CD4-positive, alpha-beta T cell (primary cell): ENCODE results near the gene REEP5. TPM values are rescaled to one million over a fixed set of nuclear protein-coding genes. Genes with fewer than 3 reads are reported as not detected.

Experiments used
- ATAC-seq: fragments of 200-7000 bp; cut with Tn5 transposase; one replicate; pipeline ENCODE4 v1.10.0; 2022; ENCODE audit warnings: mild to moderate bottlenecking; ENCODE audit not compliant: poor library complexity
- CTCF ChIA-PET: fragments of 350-600 bp; sonication (Branson Sonifier 250); formaldehyde crosslinking; loops from one replicate; lab custom pipeline; 2021; ENCODE audit warnings: antibody characterized with exemption, inconsistent platforms; lab: Charles Lee
- POLR2A ChIA-PET: fragments of 350-600 bp; sonication (Branson Sonifier 250); formaldehyde crosslinking; loops from one replicate; lab custom pipeline; 2021; ENCODE audit warnings: antibody characterized with exemption, inconsistent platforms; lab: Charles Lee
- DNase-seq, 14 experiments: peaks; one replicate each; pipeline ENCODE4 v3.0.0-alpha.2; 2013 to 2020; ENCODE audit warnings: mixed read lengths in 2 of 14
- H3K27ac ChIP-seq, 2 donors: one replicate each; pipeline versions ENCODE4 v1.5.1 to v1.7.0; 2013; ENCODE audit warnings: low read length in 2 of 2, low read depth in 1 of 2, mild to moderate bottlenecking in 1 of 2
- H3K27me3 ChIP-seq, 2 experiments: 1 replicate in 1 of 2; 2 replicates in 1 of 2; pipeline versions ENCODE4 v1.6.1 to v1.7.0; 2013; ENCODE audit warnings: low read length in 2 of 2, control low read depth in 1 of 2, mild to moderate bottlenecking in 1 of 2, moderate library complexity in 1 of 2; ENCODE audit not compliant: insufficient read depth in 2 of 2, control insufficient read depth in 1 of 2
- H3K36me3 ChIP-seq: one replicate; pipeline ENCODE4 v1.6.1; 2013; ENCODE audit warnings: low read length, control low read depth; ENCODE audit not compliant: insufficient read depth
- H3K4me1 ChIP-seq: one replicate; pipeline ENCODE4 v1.6.1; 2013; ENCODE audit warnings: low read length, control low read depth; ENCODE audit not compliant: insufficient read depth
- H3K4me3 ChIP-seq: one replicate; pipeline ENCODE4 v1.5.1; 2013; ENCODE audit warnings: mild to moderate bottlenecking, low read length, moderate library complexity
- H3K9me3 ChIP-seq, 2 experiments: 1 replicate in 1 of 2; 2 replicates in 1 of 2; pipeline versions ENCODE4 v1.6.1 to v1.7.0; 2013; ENCODE audit warnings: low read length in 2 of 2, mild to moderate bottlenecking in 2 of 2, control low read depth in 1 of 2, moderate library complexity in 1 of 2; ENCODE audit not compliant: control insufficient read depth in 1 of 2, insufficient read depth in 1 of 2
- H3K27ac Mint-ChIP-seq: one replicate; pipeline ENCODE4 v1.8.0; 2020; ENCODE audit warnings: mixed read lengths
- H3K27me3 Mint-ChIP-seq: one replicate; pipeline ENCODE4 v1.8.0; 2021; ENCODE audit warnings: mixed read lengths
- H3K36me3 Mint-ChIP-seq: one replicate; pipeline ENCODE4 v1.8.0; 2021; ENCODE audit warnings: low read depth, mixed read lengths
- H3K4me1 Mint-ChIP-seq: one replicate; pipeline ENCODE4 v1.8.0; 2021; ENCODE audit warnings: low read depth, mixed read lengths
- H3K4me3 Mint-ChIP-seq: one replicate; pipeline ENCODE4 v1.8.0; 2020; ENCODE audit warnings: mild to moderate bottlenecking, mixed read lengths
- H3K9me3 Mint-ChIP-seq: one replicate; pipeline ENCODE4 v1.8.0; 2020; ENCODE audit warnings: mixed read lengths
- intact Hi-C, 2 experiments: fragments of 100-400 bp; cut with DNase I in 1 of 2; cut with micrococcal nuclease in 1 of 2; formaldehyde crosslinking; loops; one replicate each; pipeline versions ENCODE4 v1.15.1 to v1.9.0; 2023 to 2025; cut with DNase I, micrococcal nuclease
- total RNA-seq, 174 experiments: library from RNA in 2 of 174; stranded (reverse) in 2 of 174; gene quantifications; one replicate each; pipeline ENCODE4 v1.2.3 and lab custom pipeline; 2021 to 2026
- TF ChIP-seq, protein P1 (sequence below): fragments of 200-600 bp; IDR thresholded peaks from one replicate; pipeline ENCODE4 v1.8.0; 2022; ENCODE audit warnings: antibody characterized with exemption, mild to moderate bottlenecking

The REEP5 gene
- total RNA-seq, 2 experiments from 2014 or later = 25.3 to 26.6 TPM

DNA sequence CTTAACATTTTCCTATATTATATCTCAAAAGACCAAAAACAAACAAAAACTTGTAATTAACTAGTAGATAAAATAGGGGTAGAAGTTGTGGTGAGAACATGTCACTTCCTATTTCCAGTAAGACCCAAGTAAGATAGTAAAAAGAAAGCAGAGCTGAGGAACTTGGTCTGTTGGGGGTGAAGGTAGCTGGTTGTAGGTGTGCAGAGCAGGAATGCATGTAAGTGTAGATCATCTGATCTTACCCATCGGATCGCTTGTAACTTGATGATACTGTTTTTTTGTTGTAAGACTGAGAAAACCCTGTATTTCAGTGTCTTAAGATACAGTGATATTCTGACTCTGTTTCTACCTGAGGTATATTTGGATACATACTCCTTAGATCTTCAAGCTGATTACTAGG is 55.3 kb downstream of the REEP5 start:
- no peaks in the 10 kb centered on the region for H3K9me3 Mint-ChIP-seq
- peaks cover 24% of the 10 kb centered on the region for H3K4me1 ChIP-seq
- H3K27me3 ChIP-seq = no peaks in the 10 kb centered on the region
- H3K4me1 Mint-ChIP-seq = peaks cover 51% of the 10 kb centered on the region
- POLR2A ChIA-PET = interaction anchor here (1.5 kb wide), 1 partner anchor 110 kb away, joined by 4 read pairs; the partner anchor contains the start of gene DCP2
- H3K27ac Mint-ChIP-seq = no peak overlapping the region
- H3K4me3 Mint-ChIP-seq = no peak overlapping the region
- H3K27me3 Mint-ChIP-seq = no peaks in the 10 kb centered on the region
- H3K36me3 ChIP-seq = peaks cover 69% of the 10 kb centered on the region
- TF ChIP-seq, protein P1, sequence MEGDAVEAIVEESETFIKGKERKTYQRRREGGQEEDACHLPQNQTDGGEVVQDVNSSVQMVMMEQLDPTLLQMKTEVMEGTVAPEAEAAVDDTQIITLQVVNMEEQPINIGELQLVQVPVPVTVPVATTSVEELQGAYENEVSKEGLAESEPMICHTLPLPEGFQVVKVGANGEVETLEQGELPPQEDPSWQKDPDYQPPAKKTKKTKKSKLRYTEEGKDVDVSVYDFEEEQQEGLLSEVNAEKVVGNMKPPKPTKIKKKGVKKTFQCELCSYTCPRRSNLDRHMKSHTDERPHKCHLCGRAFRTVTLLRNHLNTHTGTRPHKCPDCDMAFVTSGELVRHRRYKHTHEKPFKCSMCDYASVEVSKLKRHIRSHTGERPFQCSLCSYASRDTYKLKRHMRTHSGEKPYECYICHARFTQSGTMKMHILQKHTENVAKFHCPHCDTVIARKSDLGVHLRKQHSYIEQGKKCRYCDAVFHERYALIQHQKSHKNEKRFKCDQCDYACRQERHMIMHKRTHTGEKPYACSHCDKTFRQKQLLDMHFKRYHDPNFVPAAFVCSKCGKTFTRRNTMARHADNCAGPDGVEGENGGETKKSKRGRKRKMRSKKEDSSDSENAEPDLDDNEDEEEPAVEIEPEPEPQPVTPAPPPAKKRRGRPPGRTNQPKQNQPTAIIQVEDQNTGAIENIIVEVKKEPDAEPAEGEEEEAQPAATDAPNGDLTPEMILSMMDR = no peak
- intact Hi-C loops = loop anchor here (10.0 kb wide), 3 partner anchors 98 to 648 kb away; partner anchors contain the start of gene YTHDC2 (in 1 of the 2)
- H3K36me3 Mint-ChIP-seq = peaks cover 72% of the 10 kb centered on the region
- DNase-seq (no peak), ATAC-seq (no peak)
- CTCF ChIA-PET = interaction anchor here (2.6 kb wide), 1 partner anchor 18 kb away, joined by 7 read pairs; no protein-coding TSS in a partner anchor
- H3K4me3 ChIP-seq = no peak overlapping the region
- no peaks in the 10 kb centered on the region for H3K9me3 ChIP-seq
- no peak overlapping the region for H3K27ac ChIP-seq

DNA sequence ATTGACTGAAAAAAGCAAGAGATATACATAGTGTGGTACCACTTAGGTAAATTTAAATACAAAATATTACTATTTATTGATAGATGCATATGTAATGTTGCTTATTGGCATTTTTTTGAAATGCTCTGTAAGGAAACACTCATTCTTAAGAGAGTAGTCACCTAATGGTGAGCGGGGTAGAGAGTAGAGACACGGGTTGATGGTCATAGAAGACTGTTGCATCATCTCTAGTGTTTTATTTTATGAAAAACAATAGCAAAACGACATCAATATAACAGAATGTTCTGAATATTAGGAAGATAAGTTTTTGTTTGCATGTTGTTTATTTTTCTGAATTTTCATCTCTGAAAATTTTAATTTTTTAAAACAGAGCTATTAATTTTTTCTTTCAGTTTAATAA is 56.9 kb downstream of the REEP5 start:
- no peak overlapping the region for H3K4me3 ChIP-seq
- ChIA-PET POLR2A (interaction anchor here (1.2 kb wide), 1 partner anchor 13 kb away, joined by 3 read pairs; no protein-coding TSS in a partner anchor), CTCF (no interaction called here)
- TF ChIP-seq, protein P1 = no peak
- Mint-ChIP-seq H3K27me3 (no peaks in the 10 kb centered on the region), H3K4me1 (peaks cover 62% of the 10 kb centered on the region), H3K4me3 (no peak overlapping the region), H3K36me3 (peaks cover 71% of the 10 kb centered on the region), H3K27ac (no peak overlapping the region), H3K9me3 (no peaks in the 10 kb centered on the region)
- no peak for ATAC-seq
- H3K36me3 ChIP-seq = peaks cover 62% of the 10 kb centered on the region
- H3K27me3 ChIP-seq = no peaks in the 10 kb centered on the region
- no peak overlapping the region for H3K27ac ChIP-seq
- no peaks in the 10 kb centered on the region for H3K9me3 ChIP-seq
- peaks cover 28% of the 10 kb centered on the region for H3K4me1 ChIP-seq
- DNase-seq = no peak
- intact Hi-C loops = loop anchor here (10.0 kb wide), 3 partner anchors 100 to 650 kb away; partner anchors contain the start of gene YTHDC2 (in 1 of the 2)

DNA sequence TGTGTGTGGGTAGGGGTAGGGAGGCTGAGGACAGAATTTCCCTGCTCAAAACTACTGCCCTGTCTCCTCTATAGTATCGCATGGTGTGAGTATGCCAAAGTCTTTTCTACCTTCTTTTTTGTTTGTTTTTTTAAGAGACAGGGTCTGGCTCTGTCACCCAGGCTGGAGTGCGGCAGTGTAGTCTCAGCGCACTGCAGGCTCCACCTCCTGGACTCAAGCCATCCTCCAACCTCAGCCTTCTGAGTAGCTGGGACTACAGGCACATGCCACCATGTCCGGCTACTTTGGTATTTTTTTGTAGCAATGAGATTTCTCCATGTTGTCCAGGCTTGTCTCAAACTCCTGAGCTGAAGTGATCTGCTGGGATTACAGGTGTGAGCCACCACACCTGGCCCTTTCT is 58.5 kb downstream of the REEP5 start:
- H3K27ac Mint-ChIP-seq = peak overlapping the region; percentile 93
- CTCF ChIA-PET = interaction anchor here (1.5 kb wide), 1 partner anchor 14 kb away, joined by 3 read pairs; no protein-coding TSS in a partner anchor
- Histone ChIP-seq H3K36me3 (peaks cover 53% of the 10 kb centered on the region), H3K4me1 (peaks cover 24% of the 10 kb centered on the region), H3K9me3 (no peaks in the 10 kb centered on the region), H3K27ac (no peak overlapping the region), H3K27me3 (no peaks in the 10 kb centered on the region), H3K4me3 (no peak overlapping the region)
- POLR2A ChIA-PET = interaction anchor here (1.0 kb wide), 1 partner anchor 113 kb away, joined by 3 read pairs; the partner anchor contains the start of gene DCP2
- DNase-seq (no peak), ATAC-seq (no peak)
- peak overlapping the region; percentile 69 for H3K4me3 Mint-ChIP-seq
- H3K4me1 Mint-ChIP-seq = peaks cover 50% of the 10 kb centered on the region
- H3K27me3 Mint-ChIP-seq = no peaks in the 10 kb centered on the region
- intact Hi-C loops = loop anchor here (2.0 to 10.0 kb wide), 6 partner anchors 59 to 651 kb away; partner anchors contain the start of genes DCP2 (in 1 of the 2), REEP5 (in 1 of the 2) and YTHDC2 (in 1 of the 2)
- H3K36me3 Mint-ChIP-seq = peaks cover 55% of the 10 kb centered on the region
- TF ChIP-seq, protein P1 = no peak
- no peaks in the 10 kb centered on the region for H3K9me3 Mint-ChIP-seq
